HepG2 (cell line): ENCODE results near the gene THRB. TPM values are rescaled to one million over a fixed set of nuclear protein-coding genes. Genes with fewer than 3 reads are reported as not detected.

ENCODE experiments used
- EEA1 ChIP-seq: sonication (generic); formaldehyde crosslinking; IDR thresholded peaks from 2 replicates; pipeline ENCODE4 v1.5.1; 2020; ENCODE audit warnings: mild to moderate bottlenecking, missing genetic modification reagents, borderline replicate concordance
- EED ChIP-seq: sonication (generic); formaldehyde crosslinking; IDR thresholded peaks from 2 replicates; pipeline ENCODE4 v1.5.0; 2020; ENCODE audit warnings: mild to moderate bottlenecking, missing genetic modification reagents
- JUND ChIP-seq: sonication (generic); formaldehyde crosslinking; IDR thresholded peaks from 2 replicates; pipeline ENCODE4 v1.8.0; 2022; ENCODE audit warnings: mild to moderate bottlenecking, missing genetic modification reagents
- RBAK ChIP-seq: sonication (generic); formaldehyde crosslinking; IDR thresholded peaks from 2 replicates; pipeline ENCODE4 v1.5.1; 2020; ENCODE audit warnings: mild to moderate bottlenecking, missing genetic modification reagents
- RNF2 ChIP-seq: fragments of 450-650 bp; conservative IDR thresholded peaks from 2 replicates; pipeline ENCODE4 v1.6.1; 2016; ENCODE audit warnings: low read depth
- ZNF138 ChIP-seq: sonication (generic); formaldehyde crosslinking; IDR thresholded peaks from 2 replicates; pipeline ENCODE4 v1.5.0; 2020; ENCODE audit warnings: mild to moderate bottlenecking, low read depth, missing genetic modification reagents
- ZNF432 ChIP-seq: sonication (generic); formaldehyde crosslinking; IDR thresholded peaks from 2 replicates; pipeline ENCODE4 v1.5.0; 2020; ENCODE audit warnings: missing genetic modification reagents, mild to moderate bottlenecking, borderline replicate concordance
- ZNF549 ChIP-seq: sonication (generic); formaldehyde crosslinking; IDR thresholded peaks from 2 replicates; pipeline ENCODE4 v1.5.0; 2020; ENCODE audit warnings: missing genetic modification reagents
- ZNF678 ChIP-seq: sonication (generic); formaldehyde crosslinking; IDR thresholded peaks from 2 replicates; pipeline ENCODE4 v1.4.0; 2020; ENCODE audit warnings: mild to moderate bottlenecking, missing genetic modification reagents
- polyA plus RNA-seq, 8 experiments: library from polyadenylated mRNA; depleted of rRNA in 3 of 8; stranded (reverse) in 7 of 8; unstranded in 1 of 8; fragments of >200 nt; fragmentation: Illumina TruSeq in 4 of 8; extraction: Trizol in 4 of 8; gene quantifications; 2 replicates each; pipeline versions ENCODE4 v1.2.1 to v1.2.3, GENCODE V29; 2011 to 2016; ENCODE audit warnings: low read depth in 4 of 8, missing spikeins in 1 of 8, mixed read lengths in 1 of 8; ENCODE audit not compliant: insufficient read depth in 1 of 8
- total RNA-seq, 5 experiments: library from RNA; depleted of rRNA; stranded (reverse); fragments of >200 nt; fragmentation: Illumina TruSeq; extraction: Trizol; gene quantifications; 2 replicates each; pipeline ENCODE4 v1.2.3, GENCODE V29; 2016; ENCODE audit warnings: low read depth in 1 of 5
- TF ChIP-seq, protein P1 (sequence below): IDR thresholded peaks from 2 replicates; pipeline ENCODE4 v1.6.1; 2016; ENCODE audit warnings: low read depth, missing genetic modification reagents, missing compliant biosample characterization
- TF ChIP-seq, protein P2 (sequence below): sonication (generic); formaldehyde crosslinking; IDR thresholded peaks from 2 replicates; pipeline ENCODE4 v1.8.1; 2023; ENCODE audit warnings: mild to moderate bottlenecking, missing genetic modification reagents
- TF ChIP-seq, protein P3 (sequence below): sonication (generic); formaldehyde crosslinking; IDR thresholded peaks from 2 replicates; pipeline ENCODE4 v1.5.0; 2020; ENCODE audit warnings: mild to moderate bottlenecking, low read depth, missing genetic modification reagents, borderline replicate concordance

THRB gene
- total and polyA plus RNA-seq, 2 of the 13 experiments (the other 11 are each of a cell fraction or from before 2014, with no cell fraction given): 4.7 to 22.7 TPM

DNA sequence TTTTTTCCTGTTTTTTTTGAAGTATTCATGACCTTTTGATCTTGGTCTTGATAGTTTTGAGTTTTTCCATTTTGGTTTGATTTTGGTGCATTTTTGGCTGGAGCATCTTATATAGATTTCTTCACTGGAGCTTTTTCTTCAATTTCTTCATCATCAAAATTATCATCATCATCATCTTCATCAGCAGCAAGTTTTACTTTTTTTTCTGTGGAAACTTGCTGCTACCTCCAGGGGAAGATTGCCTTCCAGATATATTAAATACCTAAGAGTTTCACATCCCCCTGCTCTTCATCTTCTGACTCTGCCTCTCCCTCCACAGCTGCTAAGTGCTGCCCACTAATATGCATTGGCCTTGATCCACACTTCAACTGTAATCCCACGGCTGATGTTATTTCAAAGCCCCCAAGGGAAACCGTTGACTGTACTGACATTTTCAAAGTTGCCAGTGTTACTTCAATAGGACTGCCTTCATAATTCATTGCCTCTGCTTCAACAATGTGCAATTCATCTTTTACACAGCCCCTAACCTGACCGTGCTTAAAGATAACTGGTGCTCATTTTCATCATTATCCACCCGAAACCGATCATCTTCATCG, 397.9 kb downstream of the THRB start (continued):
- TF ChIP-seq, protein P1, sequence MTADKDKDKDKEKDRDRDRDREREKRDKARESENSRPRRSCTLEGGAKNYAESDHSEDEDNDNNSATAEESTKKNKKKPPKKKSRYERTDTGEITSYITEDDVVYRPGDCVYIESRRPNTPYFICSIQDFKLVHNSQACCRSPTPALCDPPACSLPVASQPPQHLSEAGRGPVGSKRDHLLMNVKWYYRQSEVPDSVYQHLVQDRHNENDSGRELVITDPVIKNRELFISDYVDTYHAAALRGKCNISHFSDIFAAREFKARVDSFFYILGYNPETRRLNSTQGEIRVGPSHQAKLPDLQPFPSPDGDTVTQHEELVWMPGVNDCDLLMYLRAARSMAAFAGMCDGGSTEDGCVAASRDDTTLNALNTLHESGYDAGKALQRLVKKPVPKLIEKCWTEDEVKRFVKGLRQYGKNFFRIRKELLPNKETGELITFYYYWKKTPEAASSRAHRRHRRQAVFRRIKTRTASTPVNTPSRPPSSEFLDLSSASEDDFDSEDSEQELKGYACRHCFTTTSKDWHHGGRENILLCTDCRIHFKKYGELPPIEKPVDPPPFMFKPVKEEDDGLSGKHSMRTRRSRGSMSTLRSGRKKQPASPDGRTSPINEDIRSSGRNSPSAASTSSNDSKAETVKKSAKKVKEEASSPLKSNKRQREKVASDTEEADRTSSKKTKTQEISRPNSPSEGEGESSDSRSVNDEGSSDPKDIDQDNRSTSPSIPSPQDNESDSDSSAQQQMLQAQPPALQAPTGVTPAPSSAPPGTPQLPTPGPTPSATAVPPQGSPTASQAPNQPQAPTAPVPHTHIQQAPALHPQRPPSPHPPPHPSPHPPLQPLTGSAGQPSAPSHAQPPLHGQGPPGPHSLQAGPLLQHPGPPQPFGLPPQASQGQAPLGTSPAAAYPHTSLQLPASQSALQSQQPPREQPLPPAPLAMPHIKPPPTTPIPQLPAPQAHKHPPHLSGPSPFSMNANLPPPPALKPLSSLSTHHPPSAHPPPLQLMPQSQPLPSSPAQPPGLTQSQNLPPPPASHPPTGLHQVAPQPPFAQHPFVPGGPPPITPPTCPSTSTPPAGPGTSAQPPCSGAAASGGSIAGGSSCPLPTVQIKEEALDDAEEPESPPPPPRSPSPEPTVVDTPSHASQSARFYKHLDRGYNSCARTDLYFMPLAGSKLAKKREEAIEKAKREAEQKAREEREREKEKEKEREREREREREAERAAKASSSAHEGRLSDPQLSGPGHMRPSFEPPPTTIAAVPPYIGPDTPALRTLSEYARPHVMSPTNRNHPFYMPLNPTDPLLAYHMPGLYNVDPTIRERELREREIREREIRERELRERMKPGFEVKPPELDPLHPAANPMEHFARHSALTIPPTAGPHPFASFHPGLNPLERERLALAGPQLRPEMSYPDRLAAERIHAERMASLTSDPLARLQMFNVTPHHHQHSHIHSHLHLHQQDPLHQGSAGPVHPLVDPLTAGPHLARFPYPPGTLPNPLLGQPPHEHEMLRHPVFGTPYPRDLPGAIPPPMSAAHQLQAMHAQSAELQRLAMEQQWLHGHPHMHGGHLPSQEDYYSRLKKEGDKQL (CRISPR knock-in tag): no peak
- TF ChIP-seq ZNF549 (CRISPR knock-in tag): no peak
- no peak for TF ChIP-seq RBAK (CRISPR knock-in tag)
- no peak for TF ChIP-seq ZNF432 (CRISPR knock-in tag)
- no peak for TF ChIP-seq ZNF138 (CRISPR knock-in tag)
- TF ChIP-seq RNF2: no peak
- TF ChIP-seq EEA1: no peak
- TF ChIP-seq, protein P2, sequence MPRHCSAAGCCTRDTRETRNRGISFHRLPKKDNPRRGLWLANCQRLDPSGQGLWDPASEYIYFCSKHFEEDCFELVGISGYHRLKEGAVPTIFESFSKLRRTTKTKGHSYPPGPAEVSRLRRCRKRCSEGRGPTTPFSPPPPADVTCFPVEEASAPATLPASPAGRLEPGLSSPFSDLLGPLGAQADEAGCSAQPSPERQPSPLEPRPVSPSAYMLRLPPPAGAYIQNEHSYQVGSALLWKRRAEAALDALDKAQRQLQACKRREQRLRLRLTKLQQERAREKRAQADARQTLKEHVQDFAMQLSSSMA (CRISPR knock-in tag): no peak
- TF ChIP-seq ZNF678 (CRISPR knock-in tag): no peak
- TF ChIP-seq JUND: no peak
- TF ChIP-seq, protein P3, sequence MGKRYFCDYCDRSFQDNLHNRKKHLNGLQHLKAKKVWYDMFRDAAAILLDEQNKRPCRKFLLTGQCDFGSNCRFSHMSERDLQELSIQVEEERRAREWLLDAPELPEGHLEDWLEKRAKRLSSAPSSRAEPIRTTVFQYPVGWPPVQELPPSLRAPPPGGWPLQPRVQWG (CRISPR knock-in tag): no peak
- TF ChIP-seq EED (CRISPR knock-in tag): no peak
